Fibroblast of the aortic adventitia (primary cell): ENCODE measurements around the gene PIK3C3. TPM values are rescaled to one million over a fixed set of nuclear protein-coding genes. Genes with fewer than 3 reads are reported as not detected.
A peak's percentile ranks its signal among the peaks of the same experiment; 100 is the strongest.

Source experiments
- DNase-seq: peaks from one replicate; pipeline ENCODE4 v3.0.0-alpha.2; 2010; ENCODE audit warnings: low read depth
- H3K4me3 ChIP-seq: 2 replicates; pipeline ENCODE4 v1.5.1; 2011; ENCODE audit warnings: low read depth, mild to moderate bottlenecking, control low read depth, low read length, moderate library complexity
- total RNA-seq: library from RNA; depleted of rRNA; stranded (reverse); fragments of >200 nt; gene quantifications from 2 replicates; pipeline ENCODE4 v1.2.3, GENCODE V29; 2012; ENCODE audit warnings: low replicate concordance
- TF ChIP-seq, protein P1 (sequence below): IDR thresholded peaks from 2 replicates; pipeline ENCODE4 v1.5.1; 2011; ENCODE audit warnings: mild to moderate bottlenecking, low read length, control low read depth, inconsistent platforms; ENCODE audit not compliant: insufficient read depth

Gene PIK3C3
- total RNA-seq, 1 donor = 51.2 TPM

DNA sequence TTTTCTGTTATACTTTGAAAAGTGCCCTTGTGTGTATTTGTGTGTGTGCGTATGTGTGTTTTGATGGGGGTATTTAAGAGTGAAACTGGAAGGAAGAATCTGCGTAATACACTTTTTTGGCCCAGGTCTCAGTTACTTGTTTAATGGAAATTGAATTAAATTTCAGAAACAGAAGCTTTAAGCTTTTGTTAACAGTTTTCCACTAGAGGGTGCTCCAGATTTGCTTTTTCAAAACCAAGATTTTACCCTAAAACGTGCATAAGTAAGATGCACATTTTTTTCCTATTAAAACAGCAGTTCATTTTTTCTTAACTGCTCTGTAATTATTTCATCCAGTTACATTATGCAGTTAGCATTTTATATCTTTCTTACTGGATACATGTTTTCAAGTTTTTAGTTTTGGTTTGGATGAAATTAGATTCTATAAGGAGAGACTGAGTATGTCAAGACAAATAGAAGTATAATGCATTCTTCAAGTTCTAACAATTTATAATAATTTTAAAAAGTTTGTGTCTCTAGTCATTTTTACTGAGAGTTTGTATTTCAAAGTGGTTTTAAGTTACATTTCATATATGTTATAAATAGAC, 97.2 kb downstream of the PIK3C3 start:
- H3K4me3 ChIP-seq = no peak overlapping the region
- TF ChIP-seq, protein P1, sequence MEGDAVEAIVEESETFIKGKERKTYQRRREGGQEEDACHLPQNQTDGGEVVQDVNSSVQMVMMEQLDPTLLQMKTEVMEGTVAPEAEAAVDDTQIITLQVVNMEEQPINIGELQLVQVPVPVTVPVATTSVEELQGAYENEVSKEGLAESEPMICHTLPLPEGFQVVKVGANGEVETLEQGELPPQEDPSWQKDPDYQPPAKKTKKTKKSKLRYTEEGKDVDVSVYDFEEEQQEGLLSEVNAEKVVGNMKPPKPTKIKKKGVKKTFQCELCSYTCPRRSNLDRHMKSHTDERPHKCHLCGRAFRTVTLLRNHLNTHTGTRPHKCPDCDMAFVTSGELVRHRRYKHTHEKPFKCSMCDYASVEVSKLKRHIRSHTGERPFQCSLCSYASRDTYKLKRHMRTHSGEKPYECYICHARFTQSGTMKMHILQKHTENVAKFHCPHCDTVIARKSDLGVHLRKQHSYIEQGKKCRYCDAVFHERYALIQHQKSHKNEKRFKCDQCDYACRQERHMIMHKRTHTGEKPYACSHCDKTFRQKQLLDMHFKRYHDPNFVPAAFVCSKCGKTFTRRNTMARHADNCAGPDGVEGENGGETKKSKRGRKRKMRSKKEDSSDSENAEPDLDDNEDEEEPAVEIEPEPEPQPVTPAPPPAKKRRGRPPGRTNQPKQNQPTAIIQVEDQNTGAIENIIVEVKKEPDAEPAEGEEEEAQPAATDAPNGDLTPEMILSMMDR = peak; percentile 67
- DNase-seq = peak; percentile 65

DNA sequence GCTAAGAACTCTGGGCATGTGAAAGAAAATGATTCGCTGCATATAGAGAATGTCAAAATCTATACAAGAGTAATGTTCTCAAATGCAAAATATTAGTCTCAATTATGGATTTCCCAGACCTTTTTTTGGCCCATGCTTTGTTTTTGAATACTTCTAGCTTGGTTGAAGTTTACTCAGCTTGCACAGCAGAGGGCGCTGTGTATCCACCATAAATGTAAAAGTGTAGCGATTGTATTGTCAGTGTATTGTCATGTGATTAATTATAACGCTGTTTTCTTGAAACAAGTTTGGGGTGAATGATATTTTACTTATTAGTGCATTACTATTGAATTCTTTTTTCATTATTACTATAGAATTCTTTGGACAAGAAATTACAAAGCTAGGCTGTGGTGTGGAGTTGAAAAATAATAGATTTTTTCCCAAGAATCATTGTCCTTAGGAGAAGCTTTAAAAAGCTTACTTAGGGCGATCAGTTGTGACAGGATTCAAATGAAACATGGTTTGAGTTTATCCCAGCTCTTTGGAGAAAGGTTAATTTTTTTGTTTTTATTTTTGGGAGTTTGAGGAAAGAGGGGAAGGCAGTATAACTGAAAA, 98.3 kb downstream of the PIK3C3 start:
- TF ChIP-seq, protein P1 = peak; percentile 81
- H3K4me3 ChIP-seq = no peak overlapping the region
- DNase-seq = peak; percentile 80

DNA sequence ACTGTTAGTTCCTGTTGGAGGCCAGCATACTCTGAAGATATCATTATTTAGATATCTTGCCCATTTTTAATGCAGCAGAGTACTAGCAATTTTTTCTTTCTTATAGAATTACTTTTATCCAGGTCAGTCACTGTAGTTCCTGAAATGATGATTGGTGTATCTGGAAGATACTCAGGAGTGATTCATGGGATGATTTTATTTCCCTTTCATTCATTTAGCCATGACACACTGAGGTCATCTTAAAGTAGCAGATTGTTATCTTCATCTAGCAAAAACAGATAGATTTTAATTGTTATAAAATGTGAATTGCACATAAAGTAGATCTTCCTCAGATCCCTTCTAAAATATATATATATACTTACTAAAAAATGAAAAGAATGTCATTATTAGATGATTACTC, 109.1 kb downstream of the PIK3C3 start:
- TF ChIP-seq, protein P1 = no peak
- H3K4me3 ChIP-seq = no peak overlapping the region
- no peak for DNase-seq

DNA sequence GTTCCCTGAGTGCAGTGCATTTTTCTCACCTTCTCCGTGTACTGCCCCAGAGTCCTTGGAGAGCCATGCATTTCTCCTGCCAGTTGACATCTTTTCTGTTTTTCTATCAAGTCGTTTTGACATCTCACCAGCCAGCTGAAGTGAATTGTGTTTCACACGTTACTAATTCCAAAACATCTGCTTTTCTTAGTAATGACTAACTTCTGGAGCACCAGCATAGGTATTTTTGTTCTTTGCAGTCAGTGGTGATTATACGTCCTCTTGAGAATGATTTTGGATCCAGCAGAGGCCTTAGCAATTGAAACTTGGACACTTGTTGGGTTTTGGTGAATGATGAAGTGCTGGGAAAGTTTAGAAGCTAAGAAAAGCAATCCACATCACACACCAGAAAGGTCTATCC, 112.5 kb downstream of the PIK3C3 start:
- DNase-seq = no peak
- TF ChIP-seq, protein P1 = no peak
- no peak overlapping the region for H3K4me3 ChIP-seq

DNA sequence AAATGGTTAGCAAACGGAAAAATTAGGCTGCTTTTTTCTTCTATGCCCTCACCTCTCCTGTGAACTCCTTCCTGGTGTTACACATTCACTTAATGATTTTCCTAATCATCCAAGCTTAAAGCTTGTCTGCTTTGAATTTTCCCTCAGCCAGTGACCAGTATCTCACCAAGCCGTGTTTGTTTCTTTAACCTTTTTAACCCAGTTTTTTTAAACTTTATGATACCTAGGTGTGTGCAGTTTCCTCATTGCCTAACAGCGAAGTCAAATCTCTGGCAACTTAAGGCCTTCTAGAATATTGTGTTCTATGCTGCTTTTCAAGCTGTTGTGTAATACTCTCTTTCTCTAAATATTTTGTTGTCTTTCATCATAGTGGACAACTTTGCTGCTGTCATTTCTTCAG, 113.0 kb downstream of the PIK3C3 start:
- TF ChIP-seq, protein P1 = no peak
- DNase-seq = no peak

DNA sequence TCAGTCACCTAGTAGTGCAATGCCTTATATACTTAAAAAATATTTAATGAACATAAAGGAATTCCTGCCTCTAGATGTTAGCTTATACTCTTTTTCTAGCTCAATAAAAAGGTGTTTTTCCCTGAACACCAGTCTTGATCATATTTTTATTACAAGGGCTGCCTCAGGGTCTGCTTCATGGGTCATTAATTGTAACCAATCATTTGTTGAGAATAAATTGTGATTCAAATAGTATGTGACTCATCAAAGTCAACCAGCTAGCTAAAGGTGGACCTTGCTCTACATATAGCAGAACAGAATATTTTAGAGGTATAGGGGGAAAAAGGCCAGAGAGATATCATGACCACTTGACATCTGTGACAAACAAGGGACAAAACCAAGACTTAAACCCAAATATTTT, 114.0 kb downstream of the PIK3C3 start:
- DNase-seq = no peak
- H3K4me3 ChIP-seq = no peak overlapping the region
- TF ChIP-seq, protein P1 = no peak

More for the DNA sequence above, 113.0 kb downstream of the PIK3C3 start:
- H3K4me3 ChIP-seq = no peak overlapping the region
